Measurements from ENCODE around the gene FGR.

The FGR gene

GRCh38 chr1:27564710-27565649 is 70.0 kb downstream of the FGR start:
- DNase-seq = no peak

- DNase-seq = no peak
These were observed 71.2 kb downstream of the FGR start for GRCh38 chr1:27563591-27564471.

- no peak for DNase-seq
These were observed 71.7 kb downstream of the FGR start for GRCh38 chr1:27563341-27563590.

- DNase-seq = no peak
These were observed 72.2 kb downstream of the FGR start for GRCh38 chr1:27562534-27563340.
